Activated T-helper 17 cell treated with anti-CD3 and anti-CD28 coated beads, Interleukin-2, amount 50 U/mL, for 72 hours (primary cell): ENCODE results near the gene NMNAT2. TPM values are rescaled to one million over a fixed set of nuclear protein-coding genes. Genes with fewer than 3 reads are reported as not detected.
"Not testable (repeated sequence)": the region's sequence is repeated elsewhere in the genome, so short reads cannot be mapped to it uniquely, and the experiment has no call there.

Experiments
- ATAC-seq: fragments of 150-1000 bp; cut with Tn5 transposase; replicated peaks from 2 replicates; pipeline ENCODE4 v1.10.0; 2021; ENCODE audit warnings: mild to moderate bottlenecking, moderate library complexity
- H3K27ac Mint-ChIP-seq: one replicate; pipeline ENCODE4 v1.8.0; 2022; ENCODE audit warnings: mixed read lengths
- H3K27me3 Mint-ChIP-seq: one replicate; pipeline ENCODE4 v1.8.0; 2022; ENCODE audit warnings: mixed read lengths
- H3K36me3 Mint-ChIP-seq: one replicate; pipeline ENCODE4 v1.8.0; 2022; ENCODE audit warnings: low read depth, mild to moderate bottlenecking, mixed read lengths
- H3K4me1 Mint-ChIP-seq: one replicate; pipeline ENCODE4 v1.8.0; 2022; ENCODE audit warnings: mixed read lengths
- H3K4me3 Mint-ChIP-seq: one replicate; pipeline ENCODE4 v1.8.0; 2022; ENCODE audit warnings: mild to moderate bottlenecking, mixed read lengths
- H3K9me3 Mint-ChIP-seq: one replicate; pipeline ENCODE4 v1.8.0; 2022; ENCODE audit warnings: mixed read lengths
- total RNA-seq, 2 donors: library from RNA; stranded (reverse); gene quantifications; one replicate each; pipeline ENCODE4 v1.2.3, GENCODE V29; 2022

Gene NMNAT2
- total RNA-seq, 2 donors from 2014 or later, result not detected

- no peak overlapping the region for H3K27ac Mint-ChIP-seq
- no peak for ATAC-seq
- H3K36me3 Mint-ChIP-seq, result no peaks in the 10 kb centered on the region
- no peaks in the 10 kb centered on the region for H3K9me3 Mint-ChIP-seq
- no peak overlapping the region for H3K4me3 Mint-ChIP-seq
- no peaks in the 10 kb centered on the region for H3K4me1 Mint-ChIP-seq
- peaks cover 21% of the 10 kb centered on the region for H3K27me3 Mint-ChIP-seq
These were observed 171.1 kb downstream of the NMNAT2 start for GRCh38 chr1:183247066-183247465.

- Mint-ChIP-seq H3K9me3 (no peaks in the 10 kb centered on the region), H3K4me3 (no peak overlapping the region), H3K27me3 (peaks cover 19% of the 10 kb centered on the region), H3K4me1 (no peaks in the 10 kb centered on the region), H3K36me3 (no peaks in the 10 kb centered on the region), H3K27ac (no peak overlapping the region)
- no peak for ATAC-seq
These were observed 171.7 kb downstream of the NMNAT2 start for GRCh38 chr1:183246436-183246835.

GRCh38 chr1:183245357-183245756 lies 172.8 kb downstream of the NMNAT2 start:
- H3K27ac Mint-ChIP-seq, result no peak overlapping the region
- H3K9me3 Mint-ChIP-seq, result no peaks in the 10 kb centered on the region
- H3K4me1 Mint-ChIP-seq, result no peaks in the 10 kb centered on the region
- H3K4me3 Mint-ChIP-seq, result no peak overlapping the region
- no peak for ATAC-seq
- H3K36me3 Mint-ChIP-seq, result no peaks in the 10 kb centered on the region
- peaks cover 22% of the 10 kb centered on the region for H3K27me3 Mint-ChIP-seq

- ATAC-seq, result no peak
- H3K27me3 Mint-ChIP-seq, result peaks cover 26% of the 10 kb centered on the region
These were observed 173.7 kb downstream of the NMNAT2 start for GRCh38 chr1:183244466-183244865.

GRCh38 chr1:183243161-183244050 lies 174.8 kb downstream of the NMNAT2 start:
- H3K4me1 Mint-ChIP-seq, result no peaks in the 10 kb centered on the region
- peaks cover 24% of the 10 kb centered on the region for H3K27me3 Mint-ChIP-seq
- no peaks in the 10 kb centered on the region for H3K36me3 Mint-ChIP-seq
- no peak for ATAC-seq
- no peaks in the 10 kb centered on the region for H3K9me3 Mint-ChIP-seq
- H3K4me3 Mint-ChIP-seq, result no peak overlapping the region
- no peak overlapping the region for H3K27ac Mint-ChIP-seq

More at GRCh38 chr1:183244466-183244865, 173.7 kb downstream of the NMNAT2 start:
- no peaks in the 10 kb centered on the region for H3K4me1 Mint-ChIP-seq
- no peaks in the 10 kb centered on the region for H3K36me3 Mint-ChIP-seq
- H3K4me3 Mint-ChIP-seq, result no peak overlapping the region
- H3K27ac Mint-ChIP-seq, result no peak overlapping the region
- H3K9me3 Mint-ChIP-seq, result no peaks in the 10 kb centered on the region

GRCh38 chr1:183242556-183242955 lies 175.6 kb downstream of the NMNAT2 start:
- no peak for ATAC-seq
- Mint-ChIP-seq H3K4me1 (no peaks in the 10 kb centered on the region), H3K9me3 (no peaks in the 10 kb centered on the region), H3K36me3 (no peaks in the 10 kb centered on the region), H3K4me3 (no peak overlapping the region), H3K27me3 (peaks cover 24% of the 10 kb centered on the region), H3K27ac (no peak overlapping the region)

GRCh38 chr1:183241471-183241870 lies 176.7 kb downstream of the NMNAT2 start:
- H3K27me3 Mint-ChIP-seq, result peaks cover 24% of the 10 kb centered on the region
- H3K36me3 Mint-ChIP-seq, result no peaks in the 10 kb centered on the region
- H3K4me3 Mint-ChIP-seq, result no peak overlapping the region
- H3K4me1 Mint-ChIP-seq, result no peaks in the 10 kb centered on the region
- no peak overlapping the region for H3K27ac Mint-ChIP-seq
- ATAC-seq, result no peak
- H3K9me3 Mint-ChIP-seq, result no peaks in the 10 kb centered on the region

GRCh38 chr1:183240853-183241252 lies 177.3 kb downstream of the NMNAT2 start:
- not testable (repeated sequence) for ATAC-seq

GRCh38 chr1:183240526-183240825 lies 177.7 kb downstream of the NMNAT2 start:
- Mint-ChIP-seq H3K4me3 (no peak overlapping the region), H3K27me3 (peaks cover 22% of the 10 kb centered on the region), H3K27ac (no peak overlapping the region), H3K36me3 (no peaks in the 10 kb centered on the region), H3K4me1 (no peaks in the 10 kb centered on the region), H3K9me3 (no peaks in the 10 kb centered on the region)
- no peak for ATAC-seq

More at GRCh38 chr1:183240853-183241252, 177.3 kb downstream of the NMNAT2 start:
- H3K27me3 Mint-ChIP-seq, result peaks cover 24% of the 10 kb centered on the region
- not testable (repeated sequence) for H3K9me3 Mint-ChIP-seq, H3K36me3 Mint-ChIP-seq, H3K27ac Mint-ChIP-seq, H3K4me1 Mint-ChIP-seq, H3K4me3 Mint-ChIP-seq

- H3K4me3 Mint-ChIP-seq, result no peak overlapping the region
- H3K9me3 Mint-ChIP-seq, result no peaks in the 10 kb centered on the region
- no peak overlapping the region for H3K27ac Mint-ChIP-seq
- H3K4me1 Mint-ChIP-seq, result no peaks in the 10 kb centered on the region
- no peaks in the 10 kb centered on the region for H3K36me3 Mint-ChIP-seq
- peaks cover 22% of the 10 kb centered on the region for H3K27me3 Mint-ChIP-seq
- ATAC-seq, result no peak
These were observed 178.2 kb downstream of the NMNAT2 start for GRCh38 chr1:183239793-183240525.

- Mint-ChIP-seq H3K4me1 (no peaks in the 10 kb centered on the region), H3K27me3 (peaks cover 21% of the 10 kb centered on the region), H3K27ac (no peak overlapping the region), H3K4me3 (no peak overlapping the region), H3K9me3 (no peaks in the 10 kb centered on the region), H3K36me3 (no peaks in the 10 kb centered on the region)
- no peak for ATAC-seq
These were observed 178.9 kb downstream of the NMNAT2 start for GRCh38 chr1:183239220-183239742.

GRCh38 chr1:183238071-183238470 lies 180.1 kb downstream of the NMNAT2 start:
- ATAC-seq, result no peak
- Mint-ChIP-seq H3K27me3 (peaks cover 14% of the 10 kb centered on the region), H3K27ac (no peak overlapping the region), H3K9me3 (no peaks in the 10 kb centered on the region), H3K4me1 (no peaks in the 10 kb centered on the region), H3K36me3 (no peaks in the 10 kb centered on the region), H3K4me3 (no peak overlapping the region)

- H3K9me3 Mint-ChIP-seq, result no peaks in the 10 kb centered on the region
- no peak overlapping the region for H3K27ac Mint-ChIP-seq
- H3K4me3 Mint-ChIP-seq, result no peak overlapping the region
- no peaks in the 10 kb centered on the region for H3K4me1 Mint-ChIP-seq
- H3K27me3 Mint-ChIP-seq, result peaks cover 14% of the 10 kb centered on the region
- no peak for ATAC-seq
- no peaks in the 10 kb centered on the region for H3K36me3 Mint-ChIP-seq
These were observed 181.1 kb downstream of the NMNAT2 start for GRCh38 chr1:183237046-183237445.

GRCh38 chr1:183236158-183236725 lies 181.9 kb downstream of the NMNAT2 start:
- H3K4me3 Mint-ChIP-seq, result no peak overlapping the region
- H3K27me3 Mint-ChIP-seq, result peaks cover 14% of the 10 kb centered on the region
- ATAC-seq, result no peak
- H3K27ac Mint-ChIP-seq, result no peak overlapping the region
- no peaks in the 10 kb centered on the region for H3K36me3 Mint-ChIP-seq
- H3K9me3 Mint-ChIP-seq, result no peaks in the 10 kb centered on the region
- no peaks in the 10 kb centered on the region for H3K4me1 Mint-ChIP-seq
